Progenitor cell of endocrine pancreas (in vitro differentiated cells): Measurements from ENCODE around the gene SPRING1. TPM values are rescaled to one million over a fixed set of nuclear protein-coding genes. Genes with fewer than 3 reads are reported as not detected.

Experiments
- DNase-seq: peaks from one replicate; pipeline ENCODE4 v3.0.0; 2021; ENCODE audit warnings: low spot score; ENCODE audit not compliant: unreplicated experiment
- H3K27ac Mint-ChIP-seq: 2 replicates; pipeline ENCODE4 v1.8.0; 2021; ENCODE audit warnings: mild to moderate bottlenecking, moderate library complexity, mixed read lengths
- H3K27me3 Mint-ChIP-seq: 2 replicates; pipeline ENCODE4 v1.8.0; 2021; ENCODE audit warnings: mixed read lengths
- H3K36me3 Mint-ChIP-seq: 2 replicates; pipeline ENCODE4 v1.8.0; 2022; ENCODE audit warnings: mixed read lengths; ENCODE audit not compliant: insufficient read depth
- H3K4me1 Mint-ChIP-seq: 2 replicates; pipeline ENCODE4 v1.8.0; 2021; ENCODE audit warnings: low read depth, mixed read lengths
- H3K4me3 Mint-ChIP-seq: 2 replicates; pipeline ENCODE4 v1.8.0; 2021; ENCODE audit warnings: low read depth, mild to moderate bottlenecking, moderate library complexity, mixed read lengths
- H3K9me3 Mint-ChIP-seq: 2 replicates; pipeline ENCODE4 v1.8.0; 2021; ENCODE audit warnings: low read depth, mixed read lengths
- total RNA-seq: library from RNA; stranded (reverse); gene quantifications from 2 replicates; pipeline ENCODE4 v1.2.1, GENCODE V29; 2021
- TF ChIP-seq, protein P1 (sequence below): fragments of 200-600 bp; sonication (generic); IDR thresholded peaks from one replicate; pipeline ENCODE4 v1.5.0; 2021; ENCODE audit warnings: antibody characterized with exemption, mild to moderate bottlenecking; ENCODE audit not compliant: unreplicated experiment

The SPRING1 gene
- total RNA-seq, 1 donor from 2014 or later: 64.4 TPM

DNA sequence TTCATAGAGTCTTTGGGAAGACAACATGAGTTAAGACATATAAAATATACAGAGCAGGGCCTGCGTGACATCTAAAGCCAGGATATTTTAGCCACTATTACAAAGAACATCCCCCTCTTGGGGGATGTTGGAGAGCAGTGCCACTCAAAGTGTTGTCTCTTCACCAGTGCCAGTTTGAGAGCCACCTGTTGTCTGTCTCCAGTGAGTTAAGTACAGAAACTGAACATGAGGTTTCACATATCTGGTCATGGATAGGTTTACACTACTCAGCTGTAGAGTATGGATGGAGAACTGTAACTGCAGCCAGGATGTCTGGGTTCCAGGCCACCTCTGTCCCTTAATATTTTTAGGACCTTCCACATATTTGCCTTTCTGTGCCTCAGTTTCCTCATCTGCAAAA is 39.4 kb upstream of the SPRING1 start:
- Mint-ChIP-seq H3K9me3 (peaks cover 4% of the 10 kb centered on the region), H3K27ac (no peak overlapping the region), H3K36me3 (peaks cover 13% of the 10 kb centered on the region), H3K27me3 (no peaks in the 10 kb centered on the region), H3K4me1 (no peaks in the 10 kb centered on the region), H3K4me3 (no peak overlapping the region)
- TF ChIP-seq, protein P1, sequence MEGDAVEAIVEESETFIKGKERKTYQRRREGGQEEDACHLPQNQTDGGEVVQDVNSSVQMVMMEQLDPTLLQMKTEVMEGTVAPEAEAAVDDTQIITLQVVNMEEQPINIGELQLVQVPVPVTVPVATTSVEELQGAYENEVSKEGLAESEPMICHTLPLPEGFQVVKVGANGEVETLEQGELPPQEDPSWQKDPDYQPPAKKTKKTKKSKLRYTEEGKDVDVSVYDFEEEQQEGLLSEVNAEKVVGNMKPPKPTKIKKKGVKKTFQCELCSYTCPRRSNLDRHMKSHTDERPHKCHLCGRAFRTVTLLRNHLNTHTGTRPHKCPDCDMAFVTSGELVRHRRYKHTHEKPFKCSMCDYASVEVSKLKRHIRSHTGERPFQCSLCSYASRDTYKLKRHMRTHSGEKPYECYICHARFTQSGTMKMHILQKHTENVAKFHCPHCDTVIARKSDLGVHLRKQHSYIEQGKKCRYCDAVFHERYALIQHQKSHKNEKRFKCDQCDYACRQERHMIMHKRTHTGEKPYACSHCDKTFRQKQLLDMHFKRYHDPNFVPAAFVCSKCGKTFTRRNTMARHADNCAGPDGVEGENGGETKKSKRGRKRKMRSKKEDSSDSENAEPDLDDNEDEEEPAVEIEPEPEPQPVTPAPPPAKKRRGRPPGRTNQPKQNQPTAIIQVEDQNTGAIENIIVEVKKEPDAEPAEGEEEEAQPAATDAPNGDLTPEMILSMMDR: no peak
- DNase-seq: no peak

DNA sequence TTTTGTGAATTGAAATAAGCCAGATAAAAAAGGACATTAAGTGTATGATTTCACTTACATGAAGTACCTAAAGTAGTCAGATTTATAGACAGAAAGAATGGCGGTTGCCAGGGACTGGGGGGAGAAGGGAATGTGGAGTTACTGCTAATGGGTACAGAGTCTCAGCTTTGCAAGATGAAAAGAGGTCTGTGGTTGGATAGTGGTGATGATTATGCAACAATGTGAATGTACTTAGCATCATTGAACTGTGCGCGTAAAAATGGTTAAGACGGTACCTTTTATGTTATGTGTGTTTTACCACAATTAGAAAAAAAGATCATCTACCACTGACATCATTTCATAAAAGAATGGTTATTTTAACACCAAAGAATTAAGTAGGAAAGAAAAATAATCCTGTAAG is 36.2 kb upstream of the SPRING1 start:
- TF ChIP-seq, protein P1: no peak
- DNase-seq: no peak
- H3K4me1 Mint-ChIP-seq: no peaks in the 10 kb centered on the region
- H3K36me3 Mint-ChIP-seq: peaks cover 9% of the 10 kb centered on the region
- H3K27ac Mint-ChIP-seq: no peak overlapping the region
- no peaks in the 10 kb centered on the region for H3K27me3 Mint-ChIP-seq
- peaks cover 4% of the 10 kb centered on the region for H3K9me3 Mint-ChIP-seq
- no peak overlapping the region for H3K4me3 Mint-ChIP-seq

DNA sequence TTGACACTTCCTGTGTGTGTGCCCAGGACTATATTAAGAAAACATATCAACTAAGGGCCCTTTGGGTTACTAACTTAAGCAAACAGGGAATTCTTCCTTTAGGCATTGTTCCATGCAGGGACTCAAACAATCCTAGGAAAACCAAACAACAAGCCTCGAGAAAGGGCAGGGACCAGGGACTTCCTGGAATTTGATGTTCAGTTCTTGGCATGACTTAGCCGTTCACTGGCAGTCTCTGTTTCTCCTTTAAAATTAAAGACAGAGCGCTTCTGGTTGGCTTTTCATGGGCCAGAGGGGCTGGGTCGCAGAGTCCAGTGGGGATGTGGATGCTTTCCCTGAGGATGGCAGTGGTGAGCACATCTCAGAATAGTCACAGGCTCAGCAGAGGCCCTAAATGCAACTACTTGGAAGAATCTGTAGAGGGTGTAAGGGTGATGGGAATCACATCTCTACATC is 35.4 kb upstream of the SPRING1 start:
- H3K9me3 Mint-ChIP-seq: peaks cover 4% of the 10 kb centered on the region
- no peak overlapping the region for H3K27ac Mint-ChIP-seq
- no peak overlapping the region for H3K4me3 Mint-ChIP-seq

DNA sequence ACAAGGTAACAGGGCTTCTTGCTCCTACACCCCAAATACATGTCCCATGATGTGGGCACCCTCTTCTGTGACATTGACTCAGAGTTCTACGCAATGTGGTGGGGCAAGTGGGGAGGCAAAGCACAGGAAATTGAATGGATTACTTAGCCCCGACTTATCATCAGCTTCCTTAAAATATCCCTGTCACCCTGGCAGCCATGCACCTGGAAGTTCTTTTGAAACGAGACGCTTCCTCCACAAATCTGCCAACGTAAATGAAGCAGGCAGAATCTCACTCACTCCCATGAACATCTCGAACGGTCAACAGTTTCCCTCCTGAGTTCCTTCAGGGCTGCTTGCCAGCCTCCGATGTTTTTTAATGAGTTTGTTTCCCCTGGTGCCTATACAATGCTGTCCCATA is 33.8 kb upstream of the SPRING1 start:
- DNase-seq: no peak
- H3K27me3 Mint-ChIP-seq: no peaks in the 10 kb centered on the region
- peaks cover 11% of the 10 kb centered on the region for H3K36me3 Mint-ChIP-seq
- H3K4me1 Mint-ChIP-seq: no peaks in the 10 kb centered on the region
- no peak overlapping the region for H3K4me3 Mint-ChIP-seq
- H3K27ac Mint-ChIP-seq: no peak overlapping the region
- TF ChIP-seq, protein P1: no peak
- H3K9me3 Mint-ChIP-seq: peaks cover 4% of the 10 kb centered on the region

More for the DNA sequence above, 35.4 kb upstream of the SPRING1 start:
- no peaks in the 10 kb centered on the region for H3K27me3 Mint-ChIP-seq
- no peak for DNase-seq
- TF ChIP-seq, protein P1: no peak
- H3K36me3 Mint-ChIP-seq: peaks cover 9% of the 10 kb centered on the region
- no peaks in the 10 kb centered on the region for H3K4me1 Mint-ChIP-seq

DNA sequence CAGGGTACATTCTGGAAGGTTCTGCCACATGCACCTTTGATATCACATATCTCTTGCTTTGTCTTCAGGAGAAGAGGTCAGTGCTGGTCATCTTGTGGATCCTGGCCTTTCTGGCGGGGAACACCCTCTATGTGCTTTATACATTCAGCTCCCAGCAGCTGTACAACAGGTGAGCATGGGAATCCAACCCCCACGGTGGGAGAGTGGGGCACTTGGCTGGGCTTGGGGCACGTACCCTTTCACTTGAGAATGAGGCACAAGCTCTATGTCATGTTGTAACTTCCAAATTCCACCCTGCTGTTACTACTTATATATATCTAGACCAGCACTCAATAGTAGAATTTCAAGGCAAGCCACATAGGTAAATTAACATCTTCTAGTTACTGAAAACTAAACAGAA is 28.9 kb upstream of the SPRING1 start:
- TF ChIP-seq, protein P1: no peak
- Mint-ChIP-seq H3K27ac (peak overlapping the region; percentile 49), H3K4me3 (no peak overlapping the region), H3K27me3 (no peaks in the 10 kb centered on the region), H3K4me1 (no peaks in the 10 kb centered on the region), H3K9me3 (no peaks in the 10 kb centered on the region), H3K36me3 (peaks cover 11% of the 10 kb centered on the region)
- DNase-seq: no peak
